ENCODE results near the gene REEP1.

Gene REEP1

DNA sequence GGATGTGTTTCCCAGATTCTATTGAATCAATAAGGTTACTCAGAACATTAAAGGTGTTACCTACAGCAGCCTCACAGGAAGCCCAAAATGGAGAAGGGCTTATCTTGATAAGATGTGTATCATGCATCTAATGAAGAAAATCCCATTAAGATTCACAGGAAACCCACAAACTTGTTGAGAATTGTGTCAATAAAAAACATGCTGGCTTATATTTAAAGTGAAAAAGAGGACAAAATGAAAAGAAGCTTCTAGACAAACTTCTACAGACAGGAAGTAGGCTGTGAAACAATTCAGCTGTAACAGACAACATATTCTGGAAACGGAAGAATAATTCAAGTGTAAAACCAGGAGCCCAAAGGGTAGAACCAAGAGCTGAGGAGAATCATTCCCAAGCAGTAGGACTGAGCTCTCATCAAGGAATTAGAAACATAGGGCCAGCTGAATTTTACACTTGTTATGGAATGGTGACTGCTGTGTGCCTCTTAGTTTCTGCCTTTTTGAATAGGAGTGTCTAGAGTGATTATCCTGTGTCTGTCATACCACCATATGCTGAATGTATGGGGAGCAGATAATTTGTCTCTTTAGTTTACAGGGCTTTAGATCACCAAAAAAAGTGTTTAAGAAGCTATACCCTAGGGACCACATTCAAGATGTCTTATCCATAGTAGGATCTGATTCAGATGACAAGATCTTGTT lies 151.8 kb downstream of the REEP1 start:
- DNase-seq, result no peak

DNA sequence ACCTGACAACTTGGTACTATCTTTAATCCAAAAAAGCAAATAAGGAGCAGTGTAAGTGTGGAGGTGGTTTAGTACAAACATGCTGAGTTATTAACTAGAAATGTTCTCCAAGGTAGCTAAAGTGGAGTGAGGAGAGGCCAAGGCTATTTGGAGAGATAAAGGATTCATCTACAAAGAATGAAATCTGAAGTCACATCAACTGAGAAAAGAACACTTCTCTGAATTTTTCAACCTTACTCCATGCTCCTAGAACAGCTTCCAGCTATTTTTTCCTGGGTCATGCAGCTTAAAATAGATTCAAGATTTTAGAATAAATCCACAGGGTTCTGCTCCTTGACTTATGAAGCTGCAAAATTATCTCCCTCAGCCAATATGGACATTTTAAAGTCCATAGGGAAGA lies 160.8 kb downstream of the REEP1 start:
- DNase-seq, result no peak

DNA sequence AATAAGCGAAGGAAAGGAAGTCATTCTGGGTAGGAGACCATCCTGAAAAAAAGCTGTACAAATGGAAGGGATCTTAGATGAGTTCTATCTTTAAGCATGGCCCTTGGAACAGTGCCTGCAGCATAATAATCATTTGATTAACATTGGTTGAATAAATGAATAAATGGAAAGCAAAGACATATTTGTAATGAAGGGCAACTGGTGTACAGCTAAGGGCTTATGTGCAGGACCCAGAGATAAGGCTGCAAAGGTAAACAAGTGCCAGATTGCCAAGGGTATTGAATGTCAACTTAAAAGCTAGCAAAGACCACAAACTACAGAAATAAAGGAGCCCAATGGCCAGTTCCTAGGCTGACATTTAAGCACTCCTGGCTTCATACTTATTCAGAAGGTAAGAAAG lies 161.6 kb downstream of the REEP1 start:
- no peak for DNase-seq

DNA sequence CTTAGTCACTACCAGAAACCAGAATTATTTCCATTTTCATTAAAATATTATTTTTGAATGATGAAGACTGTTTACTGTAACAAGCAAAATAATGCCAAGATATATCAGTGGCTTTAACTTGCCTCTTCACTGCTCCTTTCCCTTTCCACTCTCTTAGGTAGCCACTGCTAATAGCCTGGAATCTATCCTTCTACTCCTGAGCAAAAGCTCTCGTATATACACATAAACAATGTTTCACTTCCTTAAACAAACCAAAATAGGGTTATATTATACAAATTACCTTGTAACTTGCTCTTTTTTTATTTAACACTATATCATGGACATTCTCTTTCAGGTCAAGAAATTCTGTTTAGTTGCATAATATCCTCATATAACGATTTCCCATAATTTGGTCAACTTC lies 163.0 kb downstream of the REEP1 start:
- DNase-seq, result no peak

DNA sequence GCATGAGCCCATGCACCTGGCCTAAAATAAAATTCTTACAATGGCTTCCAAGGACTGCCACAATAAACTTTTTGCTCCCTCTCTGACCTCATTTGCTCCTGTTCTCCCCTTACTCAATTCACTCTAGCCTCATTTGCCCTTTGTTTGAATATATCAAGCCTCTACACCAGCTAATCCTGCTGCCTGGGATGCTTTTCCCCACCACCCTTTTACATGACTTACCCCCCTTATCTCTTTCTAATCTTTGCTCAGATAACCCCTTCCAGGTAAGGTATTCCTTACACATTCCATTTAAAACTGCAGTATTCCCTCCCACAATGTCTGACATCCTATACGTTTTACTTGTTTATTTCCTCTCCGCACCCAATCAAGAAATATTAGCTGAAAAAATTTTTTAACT lies 164.8 kb downstream of the REEP1 start:
- DNase-seq, result no peak

DNA sequence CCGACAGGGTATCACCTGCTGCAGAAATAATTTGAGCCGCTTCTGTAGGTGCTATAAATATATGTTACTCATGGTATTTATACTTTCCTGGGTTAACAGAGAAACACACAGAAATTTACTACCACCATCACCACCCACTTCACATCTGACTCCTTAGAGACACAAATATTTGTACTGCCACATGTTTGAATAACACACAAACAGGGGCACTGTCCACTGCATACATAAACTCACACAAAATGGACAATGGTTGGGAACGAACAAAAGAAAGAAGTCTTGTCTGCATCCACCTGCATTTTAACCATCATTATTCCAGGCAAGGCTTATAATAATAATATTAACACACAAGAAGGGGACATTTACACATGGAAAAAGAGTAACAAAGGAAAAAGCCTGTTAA lies 166.1 kb downstream of the REEP1 start:
- no peak for DNase-seq

DNA sequence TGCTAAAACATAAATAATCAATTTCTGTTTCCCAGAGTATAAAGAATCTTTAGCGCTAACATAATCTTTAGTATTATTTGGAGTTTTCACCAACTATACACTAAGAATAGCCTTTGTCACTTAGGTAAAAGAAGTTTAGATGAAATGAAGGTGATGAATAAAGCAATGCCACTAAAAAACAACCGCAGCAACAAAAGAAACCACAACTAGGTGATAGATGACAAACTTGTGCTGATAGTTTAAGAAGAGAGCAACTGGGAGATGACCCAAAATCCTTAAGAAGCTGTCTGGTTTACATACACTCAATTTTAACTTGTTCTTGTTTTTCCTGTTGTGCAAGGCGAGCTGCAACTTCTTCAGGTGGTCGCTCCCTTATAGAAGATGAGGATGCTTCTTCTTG lies 167.0 kb downstream of the REEP1 start:
- no peak for DNase-seq

All from NCI-H1105 (cell line).